ENCODE data around the gene GPR15LG. TPM values are rescaled to one million over a fixed set of nuclear protein-coding genes. Genes with fewer than 3 reads are reported as not detected.
"Not testable (repeated sequence)": the region's sequence is repeated elsewhere in the genome, so short reads cannot be mapped to it uniquely, and the experiment has no call there.

Gene GPR15LG
- not detected in 3 replicates for total RNA-seq
- long read RNA-seq, result 0 reads

- no peak for TF ChIP-seq CTCF (IDR thresholded peaks at IDR 0.05)
- Mint-ChIP-seq H3K27me3 (ENCODE audit: low read depth) (peaks cover 3% of the 10 kb centered on the region), H3K36me3 (ENCODE audit: low read depth) (no peaks in the 10 kb centered on the region), H3K4me3 (ENCODE audit: unreplicated experiment) (no peak within 1 kb of the TSS), H3K4me1 (ENCODE audit: low read depth) (no peaks in the 10 kb centered on the region), H3K9me3 (ENCODE audit: low read depth) (no peaks in the 10 kb centered on the region), H3K27ac (ENCODE audit: unreplicated experiment) (no peak within 1 kb of the TSS)
- DNase-seq (ENCODE audit: low spot score), result no peak
Measured at GRCh38 chr10:84173501-84173929, at the start of gene GPR15LG. Gene GPR15LG (plus strand): TSS chr10:84173801. CDS start chr10:84173852, 51 bp downstream.

- H3K4me3 Mint-ChIP-seq (ENCODE audit: unreplicated experiment); H3K36me3 Mint-ChIP-seq (ENCODE audit: low read depth); H3K4me1 Mint-ChIP-seq (ENCODE audit: low read depth); H3K27ac Mint-ChIP-seq (ENCODE audit: unreplicated experiment); DNase-seq (ENCODE audit: low spot score): not testable (repeated sequence)
- Mint-ChIP-seq H3K27me3 (ENCODE audit: low read depth) (peaks cover 26% of the 10 kb centered on the region), H3K9me3 (ENCODE audit: low read depth) (peaks cover 16% of the 10 kb centered on the region)
Measured at GRCh38 chr10:84125910-84126784, 47.5 kb upstream of the GPR15LG start.

GRCh38 chr10:84126785-84127167 lies 46.8 kb upstream of the GPR15LG start:
- Mint-ChIP-seq H3K4me3 (ENCODE audit: unreplicated experiment) (no peak overlapping the region), H3K9me3 (ENCODE audit: low read depth) (peaks cover 16% of the 10 kb centered on the region), H3K27ac (ENCODE audit: unreplicated experiment) (no peak overlapping the region), H3K4me1 (ENCODE audit: low read depth) (no peaks in the 10 kb centered on the region), H3K27me3 (ENCODE audit: low read depth) (peaks cover 28% of the 10 kb centered on the region), H3K36me3 (ENCODE audit: low read depth) (no peaks in the 10 kb centered on the region)
- no peak for DNase-seq (ENCODE audit: low spot score)
- TF ChIP-seq CTCF (IDR thresholded peaks at IDR 0.05), result no peak

GRCh38 chr10:84135836-84136235 lies 37.8 kb upstream of the GPR15LG start:
- no peak for DNase-seq (ENCODE audit: low spot score)
- H3K27ac Mint-ChIP-seq (ENCODE audit: unreplicated experiment), result no peak overlapping the region
- TF ChIP-seq CTCF (IDR thresholded peaks at IDR 0.05), result no peak
- peaks cover 28% of the 10 kb centered on the region for H3K27me3 Mint-ChIP-seq (ENCODE audit: low read depth)
- no peaks in the 10 kb centered on the region for H3K36me3 Mint-ChIP-seq (ENCODE audit: low read depth)
- H3K4me1 Mint-ChIP-seq (ENCODE audit: low read depth), result peaks cover 16% of the 10 kb centered on the region
- H3K9me3 Mint-ChIP-seq (ENCODE audit: low read depth), result no peaks in the 10 kb centered on the region
- no peak overlapping the region for H3K4me3 Mint-ChIP-seq (ENCODE audit: unreplicated experiment)

GRCh38 chr10:84137811-84138210 lies 35.8 kb upstream of the GPR15LG start:
- H3K4me3 Mint-ChIP-seq (ENCODE audit: unreplicated experiment), result no peak overlapping the region

More at GRCh38 chr10:84137811-84138210, 35.8 kb upstream of the GPR15LG start:
- peaks cover 20% of the 10 kb centered on the region for H3K27me3 Mint-ChIP-seq (ENCODE audit: low read depth)
- peaks cover 3% of the 10 kb centered on the region for H3K36me3 Mint-ChIP-seq (ENCODE audit: low read depth)
- TF ChIP-seq CTCF (IDR thresholded peaks at IDR 0.05), result no peak
- H3K27ac Mint-ChIP-seq (ENCODE audit: unreplicated experiment), result no peak overlapping the region
- H3K9me3 Mint-ChIP-seq (ENCODE audit: low read depth), result no peaks in the 10 kb centered on the region
- DNase-seq (ENCODE audit: low spot score), result no peak
- H3K4me1 Mint-ChIP-seq (ENCODE audit: low read depth), result peaks cover 25% of the 10 kb centered on the region
